Fibroblast of villous mesenchyme (primary cell): Measurements from ENCODE around the gene UBL4B. TPM values are rescaled to one million over a fixed set of nuclear protein-coding genes. Genes with fewer than 3 reads are reported as not detected.

ENCODE experiments used
- DNase-seq: peaks from one replicate; pipeline ENCODE4 v3.0.0-alpha.2; 2010; ENCODE audit warnings: low read depth
- H3K4me3 ChIP-seq: 2 replicates; pipeline ENCODE4 v1.5.1; 2011; ENCODE audit warnings: low read depth, mild to moderate bottlenecking, low read length
- total RNA-seq: library from RNA; depleted of rRNA; stranded (reverse); fragments of >200 nt; gene quantifications from 2 replicates; pipeline ENCODE4 v1.2.3, GENCODE V29; 2012
- TF ChIP-seq, protein P1 (sequence below): IDR thresholded peaks from 2 replicates; pipeline ENCODE4 v1.5.1; 2012; ENCODE audit warnings: low read depth, mild to moderate bottlenecking, low read length; ENCODE audit not compliant: insufficient read depth

Gene UBL4B
- total RNA-seq, 1 donor: not detected

DNA sequence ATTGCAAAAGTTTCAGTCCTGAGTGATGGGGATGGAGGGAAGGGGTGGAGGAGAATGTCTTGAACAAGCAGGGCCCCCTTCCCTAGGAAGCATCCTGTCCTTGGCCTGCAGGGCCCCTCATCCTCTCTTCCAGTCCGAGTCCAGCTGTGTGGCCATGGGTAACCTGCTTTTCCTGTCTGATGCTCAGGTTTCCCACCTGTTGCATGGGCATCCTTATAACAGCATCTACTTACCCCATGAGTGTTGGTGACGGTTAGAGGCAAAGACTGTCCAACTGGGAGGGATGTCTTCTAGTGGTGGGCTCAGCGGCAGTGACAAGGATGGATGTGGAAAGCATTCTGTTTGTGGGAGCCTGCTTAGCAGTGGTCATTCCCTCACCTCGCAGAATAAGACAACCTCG, 1.9 kb downstream of the UBL4B start:
- no peak overlapping the region for H3K4me3 ChIP-seq
- TF ChIP-seq, protein P1, sequence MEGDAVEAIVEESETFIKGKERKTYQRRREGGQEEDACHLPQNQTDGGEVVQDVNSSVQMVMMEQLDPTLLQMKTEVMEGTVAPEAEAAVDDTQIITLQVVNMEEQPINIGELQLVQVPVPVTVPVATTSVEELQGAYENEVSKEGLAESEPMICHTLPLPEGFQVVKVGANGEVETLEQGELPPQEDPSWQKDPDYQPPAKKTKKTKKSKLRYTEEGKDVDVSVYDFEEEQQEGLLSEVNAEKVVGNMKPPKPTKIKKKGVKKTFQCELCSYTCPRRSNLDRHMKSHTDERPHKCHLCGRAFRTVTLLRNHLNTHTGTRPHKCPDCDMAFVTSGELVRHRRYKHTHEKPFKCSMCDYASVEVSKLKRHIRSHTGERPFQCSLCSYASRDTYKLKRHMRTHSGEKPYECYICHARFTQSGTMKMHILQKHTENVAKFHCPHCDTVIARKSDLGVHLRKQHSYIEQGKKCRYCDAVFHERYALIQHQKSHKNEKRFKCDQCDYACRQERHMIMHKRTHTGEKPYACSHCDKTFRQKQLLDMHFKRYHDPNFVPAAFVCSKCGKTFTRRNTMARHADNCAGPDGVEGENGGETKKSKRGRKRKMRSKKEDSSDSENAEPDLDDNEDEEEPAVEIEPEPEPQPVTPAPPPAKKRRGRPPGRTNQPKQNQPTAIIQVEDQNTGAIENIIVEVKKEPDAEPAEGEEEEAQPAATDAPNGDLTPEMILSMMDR: no peak
- no peak for DNase-seq

DNA sequence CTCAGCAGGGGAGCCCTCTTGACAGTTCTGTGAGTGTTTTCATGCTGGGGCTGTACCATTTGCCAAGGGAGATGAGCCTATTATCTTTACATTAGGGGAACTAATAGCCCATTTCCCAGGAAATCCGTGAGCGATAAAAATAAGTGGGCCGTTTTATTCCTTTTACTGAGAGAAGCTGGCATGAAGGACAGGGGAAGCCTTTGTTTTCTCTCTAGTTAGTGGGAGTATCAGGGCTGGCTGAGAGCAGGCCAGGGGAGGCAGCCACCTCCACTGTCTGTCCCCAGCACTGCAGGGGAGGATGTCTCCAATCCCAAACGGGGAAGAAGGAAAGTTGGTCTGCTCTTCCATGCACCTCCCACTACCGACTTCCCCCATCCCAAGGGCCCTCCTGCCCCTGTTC, 2.5 kb downstream of the UBL4B start:
- no peak for DNase-seq
- H3K4me3 ChIP-seq: no peak overlapping the region
- TF ChIP-seq, protein P1: no peak

DNA sequence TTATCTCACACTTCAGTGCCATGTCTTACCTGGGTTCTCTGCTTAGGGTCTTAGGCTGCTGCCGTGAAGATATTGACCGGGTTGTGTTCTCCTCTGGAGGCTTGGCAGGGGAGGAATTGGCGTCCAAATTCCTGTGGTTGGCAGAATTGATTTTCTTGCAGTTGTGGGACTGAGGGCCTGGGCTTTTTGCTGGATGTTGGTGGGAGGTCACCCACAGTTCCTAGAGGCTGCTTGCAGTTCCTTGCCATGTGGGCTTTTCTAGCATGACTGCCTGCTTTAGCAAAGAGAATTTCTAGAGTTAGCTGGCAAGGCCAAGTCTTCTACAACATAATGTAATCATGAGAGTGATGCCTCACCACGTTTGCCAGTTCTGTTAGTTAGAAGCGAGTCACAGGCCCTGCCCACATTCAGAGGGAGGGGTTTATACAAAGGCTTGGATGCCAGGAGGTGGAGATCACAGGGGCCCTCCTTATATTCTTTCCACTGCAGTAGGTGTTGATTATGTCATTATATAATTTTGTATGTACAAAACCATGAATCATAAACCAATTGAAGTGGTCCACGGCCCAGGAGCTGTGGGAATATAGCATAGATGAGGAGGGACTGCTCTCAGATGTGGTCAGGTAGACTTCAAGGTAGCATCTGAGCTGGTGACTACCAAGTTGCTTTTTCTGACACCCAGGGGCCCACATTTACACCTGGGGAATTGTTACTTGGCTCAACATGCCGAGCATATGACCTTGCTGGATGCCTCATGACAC, 6.6 kb downstream of the UBL4B start:
- TF ChIP-seq, protein P1: no peak
- no peak overlapping the region for H3K4me3 ChIP-seq
- DNase-seq: no peak

DNA sequence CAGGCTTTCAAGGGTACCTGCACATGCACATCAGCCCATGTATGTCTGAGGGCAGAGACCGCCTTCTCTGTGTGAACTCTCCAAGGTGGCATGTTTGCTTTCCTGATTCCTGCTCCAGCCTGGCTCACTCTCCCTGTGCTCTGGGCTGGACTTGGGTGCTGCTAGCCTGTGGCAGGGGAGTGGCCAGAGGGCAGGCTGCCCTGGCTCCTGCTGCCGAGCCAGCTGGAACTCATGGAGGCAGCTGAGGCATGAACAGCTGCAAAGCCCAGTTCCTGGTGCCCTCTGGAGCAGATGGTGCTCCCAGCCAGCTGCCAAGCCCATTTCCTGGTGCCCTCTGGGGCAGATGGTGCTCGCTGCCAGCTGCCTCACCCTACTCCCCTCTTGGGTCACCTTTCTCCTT, 7.6 kb downstream of the UBL4B start:
- DNase-seq: no peak
- TF ChIP-seq, protein P1: no peak
- H3K4me3 ChIP-seq: no peak overlapping the region

DNA sequence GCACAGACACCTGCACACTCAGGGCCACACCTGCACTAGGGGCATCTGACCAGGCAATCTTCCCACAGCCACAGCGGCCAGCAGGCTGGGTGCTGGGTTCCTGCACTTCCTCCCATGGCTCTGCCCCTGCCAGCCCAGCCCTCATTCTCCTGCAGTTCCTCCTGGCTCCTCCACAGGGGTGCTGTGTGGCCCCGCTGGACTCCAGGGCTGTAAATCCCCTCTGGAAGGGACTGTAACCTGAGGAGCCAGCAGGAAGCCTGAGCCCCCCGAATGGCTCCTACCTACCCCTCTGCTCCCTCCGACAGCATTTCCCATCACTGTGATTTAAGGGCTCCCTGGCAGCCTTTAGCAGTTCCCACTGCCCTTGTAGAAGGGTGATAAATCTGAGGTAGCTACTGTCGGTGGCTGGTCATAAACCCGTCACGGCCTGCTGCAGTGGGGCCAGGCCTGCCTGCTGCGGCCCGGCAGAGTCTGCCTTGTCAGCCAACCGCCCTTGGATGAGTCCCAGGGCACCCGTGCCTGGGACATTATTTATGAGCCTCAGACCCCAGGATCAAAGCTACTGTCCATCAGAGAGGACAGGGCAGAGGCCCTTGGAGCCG, 8.8 kb downstream of the UBL4B start:
- TF ChIP-seq, protein P1: no peak
- no peak for DNase-seq
- no peak overlapping the region for H3K4me3 ChIP-seq

DNA sequence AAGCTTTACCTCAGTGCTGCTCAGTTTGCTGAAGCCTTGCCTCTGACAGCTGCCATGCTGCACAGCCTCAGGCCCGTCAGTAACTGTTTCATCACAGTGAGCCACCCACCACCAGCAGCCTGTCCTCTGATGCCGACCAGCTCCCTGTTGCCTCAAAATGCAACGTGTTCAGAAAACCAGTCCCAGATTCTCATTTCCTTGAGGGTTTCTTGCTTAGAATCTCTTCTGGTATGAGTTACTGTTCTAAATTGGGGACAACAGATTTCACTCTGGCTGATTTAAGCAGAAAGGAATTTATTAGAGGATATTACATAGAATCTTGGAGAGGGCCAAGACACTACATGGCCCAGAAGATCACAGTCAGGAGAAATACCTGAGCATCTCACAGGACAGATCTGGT, 11.0 kb downstream of the UBL4B start:
- TF ChIP-seq, protein P1: no peak
- DNase-seq: no peak
- no peak overlapping the region for H3K4me3 ChIP-seq

DNA sequence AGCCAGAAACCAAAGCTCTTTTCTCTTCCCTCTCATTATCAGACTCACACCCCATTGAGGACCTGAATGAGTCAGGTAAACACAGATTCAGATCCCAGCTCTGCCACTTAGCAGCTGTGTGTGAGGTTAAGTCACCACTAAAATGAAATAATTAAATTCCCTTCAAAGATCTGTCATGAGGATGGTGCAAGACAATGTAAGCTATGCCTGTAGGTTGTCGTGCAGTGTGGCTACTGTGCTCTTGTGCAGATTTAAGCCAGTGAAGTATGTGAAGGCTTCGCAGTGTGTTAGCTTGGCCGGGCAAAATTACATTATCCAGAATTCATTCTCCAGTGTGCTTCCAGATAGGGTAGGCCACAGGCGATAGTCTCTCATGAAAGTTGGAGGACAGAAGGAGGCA, 13.6 kb downstream of the UBL4B start:
- DNase-seq: no peak
- TF ChIP-seq, protein P1: no peak

More for the DNA sequence above, 13.6 kb downstream of the UBL4B start:
- H3K4me3 ChIP-seq: no peak overlapping the region
